Glomerular visceral epithelial cell (primary cell): ENCODE results near the gene RAP2B.

ENCODE experiments used
- DNase-seq: peaks from one replicate; pipeline ENCODE4 v3.0.0-alpha.2; 2016; ENCODE audit errors: extremely low spot score

Gene RAP2B

GRCh38 chr3:153160451-153161137 is 1.4 kb upstream of the RAP2B start:
- DNase-seq = peak; percentile 85

DNA sequence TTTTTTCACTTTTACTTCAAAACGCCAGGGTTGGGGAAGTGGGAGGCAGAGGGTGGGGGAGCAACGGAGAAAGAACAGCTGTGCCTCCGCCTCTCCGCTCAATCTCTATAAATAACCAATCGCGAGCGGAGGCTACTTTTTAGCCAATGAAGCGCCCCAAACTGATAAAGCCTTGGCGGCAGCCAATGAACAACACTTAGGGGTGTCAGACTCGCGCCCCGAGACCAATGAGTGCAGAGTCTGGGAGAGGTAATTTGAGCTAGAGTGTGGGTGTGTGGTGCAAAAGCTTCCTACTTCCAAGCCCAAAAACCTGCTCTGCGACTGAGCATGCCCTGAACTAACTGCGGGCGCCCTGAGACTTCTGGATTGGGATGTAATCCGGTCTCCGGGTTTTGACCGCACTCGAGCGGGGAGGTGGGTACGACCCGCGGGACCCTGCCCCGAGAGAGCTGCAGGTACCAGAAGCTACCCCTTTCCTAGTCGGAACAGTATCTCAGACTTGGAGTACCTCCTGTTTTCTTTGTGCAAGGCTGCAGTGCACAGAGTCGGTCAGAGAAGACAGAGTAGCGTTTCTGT is 800 bp upstream of the RAP2B start:
- peak; percentile 99 for DNase-seq

DNA sequence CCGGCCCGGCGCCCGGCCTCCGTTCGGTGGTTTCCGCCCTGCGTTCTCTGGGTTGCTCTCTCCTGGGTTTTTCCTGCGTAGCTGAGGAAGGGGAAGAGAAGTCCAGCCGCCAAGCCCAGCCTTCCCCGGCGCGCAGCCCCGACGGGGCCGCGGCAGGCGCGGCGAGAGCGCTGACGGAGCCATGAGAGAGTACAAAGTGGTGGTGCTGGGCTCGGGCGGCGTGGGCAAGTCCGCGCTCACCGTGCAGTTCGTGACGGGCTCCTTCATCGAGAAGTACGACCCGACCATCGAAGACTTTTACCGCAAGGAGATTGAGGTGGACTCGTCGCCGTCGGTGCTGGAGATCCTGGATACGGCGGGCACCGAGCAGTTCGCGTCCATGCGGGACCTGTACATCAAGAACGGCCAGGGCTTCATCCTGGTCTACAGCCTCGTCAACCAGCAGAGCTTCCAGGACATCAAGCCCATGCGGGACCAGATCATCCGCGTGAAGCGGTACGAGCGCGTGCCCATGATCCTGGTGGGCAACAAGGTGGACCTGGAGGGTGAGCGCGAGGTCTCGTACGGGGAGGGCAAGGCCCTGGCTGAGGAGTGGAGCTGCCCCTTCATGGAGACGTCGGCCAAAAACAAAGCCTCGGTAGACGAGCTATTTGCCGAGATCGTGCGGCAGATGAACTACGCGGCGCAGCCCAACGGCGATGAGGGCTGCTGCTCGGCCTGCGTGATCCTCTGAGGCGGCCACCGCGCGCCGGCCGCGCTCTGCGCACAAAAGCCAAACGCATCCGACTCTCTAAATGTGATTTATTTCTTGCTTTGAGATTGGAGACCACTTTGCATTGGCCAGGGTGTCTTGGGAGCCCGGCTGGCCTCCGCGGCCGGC is 727 bp downstream of the RAP2B start:
- peak; percentile 35 for DNase-seq

DNA sequence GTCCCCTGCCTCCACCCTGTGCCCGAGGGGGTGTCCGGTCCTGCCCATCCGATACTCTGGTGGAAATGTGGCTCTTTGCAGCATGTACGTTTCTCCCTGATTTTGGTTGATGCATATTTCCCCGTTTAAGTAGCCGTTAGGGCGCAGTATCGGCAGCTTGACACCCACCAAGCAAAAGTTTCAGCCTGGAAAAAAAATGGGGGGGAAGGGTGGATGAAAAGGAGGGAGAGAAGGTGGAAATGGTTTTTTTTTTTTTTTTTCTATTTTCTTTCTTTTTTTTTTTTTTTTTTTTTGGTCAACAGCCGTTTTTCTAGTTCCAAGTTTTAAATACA is 1.3 kb downstream of the RAP2B start:
- peak; percentile 31 for DNase-seq

GRCh38 chr3:153163756-153164550 is 1.9 kb downstream of the RAP2B start:
- no peak for DNase-seq

DNA sequence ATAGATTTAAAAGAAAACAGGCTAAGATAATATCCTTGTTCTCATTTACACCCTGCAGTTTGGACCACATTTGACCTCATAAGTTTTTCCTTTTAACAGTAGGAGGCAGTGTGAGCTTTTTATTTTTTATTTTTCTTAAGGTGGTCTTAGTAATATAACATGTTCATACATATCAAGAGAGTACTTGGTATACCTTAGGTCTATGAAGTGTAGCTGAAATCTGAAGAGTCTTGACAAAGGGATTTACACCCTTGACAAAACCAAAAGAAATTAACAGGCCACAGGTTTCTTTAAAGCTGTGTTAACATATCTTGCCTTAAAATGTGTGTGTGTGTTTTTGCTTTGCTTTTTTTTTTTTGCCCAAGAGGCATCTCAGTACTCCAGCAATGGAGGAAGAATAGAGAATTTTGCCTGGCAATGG is 3.2 kb downstream of the RAP2B start:
- DNase-seq = no peak

DNA sequence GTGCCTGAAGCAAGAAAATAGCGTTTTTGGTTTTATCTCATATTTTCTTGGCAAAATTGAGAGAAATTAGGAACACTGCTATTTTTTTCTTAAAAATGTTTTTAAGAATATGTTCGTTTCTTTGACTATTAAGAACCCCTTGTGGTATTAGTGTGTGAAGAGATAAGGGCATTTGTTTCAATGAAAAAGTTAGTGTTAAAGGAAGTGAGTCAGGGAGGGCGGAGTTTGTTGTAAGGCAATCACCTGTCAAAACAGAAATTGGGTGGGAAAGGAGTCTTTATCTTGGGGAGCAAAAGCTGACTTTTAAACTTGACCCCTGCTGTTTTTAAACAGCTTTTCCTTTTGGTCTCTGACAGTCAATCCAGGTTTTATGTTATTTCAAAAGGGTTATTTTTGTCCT is 4.2 kb downstream of the RAP2B start:
- no peak for DNase-seq

DNA sequence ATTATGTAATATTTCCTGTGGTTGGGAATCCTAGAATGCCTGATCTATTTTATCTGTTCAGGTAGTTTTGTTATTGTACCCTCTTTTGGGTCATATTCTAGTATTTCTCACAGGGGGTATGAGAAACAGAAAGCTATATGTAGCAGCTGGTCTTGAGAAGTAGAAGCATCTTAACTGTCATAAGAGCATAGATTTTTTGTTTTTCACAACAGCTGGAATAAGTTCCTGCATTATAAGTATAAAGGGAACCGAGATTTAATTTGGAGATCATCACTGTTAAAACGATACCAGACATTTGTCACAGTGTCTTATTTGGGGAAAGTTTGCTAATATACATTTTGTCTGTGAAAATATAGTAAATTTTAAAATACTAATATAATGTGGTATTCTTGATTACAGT is 4.8 kb downstream of the RAP2B start:
- no peak for DNase-seq

DNA sequence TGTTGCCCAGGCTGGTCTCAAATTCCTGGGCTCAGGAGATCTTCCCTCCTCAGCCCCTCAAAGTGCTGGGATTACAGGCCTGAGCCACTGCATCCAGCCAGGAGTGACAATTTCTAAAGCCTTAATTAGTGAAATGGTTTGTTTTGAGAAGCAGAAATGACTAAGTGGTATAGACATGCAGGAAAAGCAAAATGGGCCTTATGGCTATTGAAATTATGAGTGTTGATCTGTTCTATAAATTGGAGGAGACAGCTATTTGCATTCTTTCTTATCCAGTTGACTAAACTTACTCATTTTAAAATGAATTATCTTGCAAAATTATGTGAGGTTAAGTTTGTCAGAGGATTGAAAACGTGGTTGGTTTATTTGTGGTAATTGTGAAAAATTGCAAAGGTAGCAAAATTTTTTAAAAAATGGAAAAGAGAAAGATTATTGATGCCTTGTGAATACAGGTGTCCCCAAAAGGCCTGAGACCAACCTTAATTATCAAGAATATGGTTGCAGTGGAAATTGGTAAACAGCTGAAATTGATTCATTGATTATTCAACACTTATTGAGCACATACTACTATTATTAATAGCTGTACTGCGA is 7.9 kb downstream of the RAP2B start:
- no peak for DNase-seq

- no peak for DNase-seq
Measured at GRCh38 chr3:153171256-153171655, 9.2 kb downstream of the RAP2B start.

GRCh38 chr3:153171918-153172317 is 9.9 kb downstream of the RAP2B start:
- no peak for DNase-seq

DNA sequence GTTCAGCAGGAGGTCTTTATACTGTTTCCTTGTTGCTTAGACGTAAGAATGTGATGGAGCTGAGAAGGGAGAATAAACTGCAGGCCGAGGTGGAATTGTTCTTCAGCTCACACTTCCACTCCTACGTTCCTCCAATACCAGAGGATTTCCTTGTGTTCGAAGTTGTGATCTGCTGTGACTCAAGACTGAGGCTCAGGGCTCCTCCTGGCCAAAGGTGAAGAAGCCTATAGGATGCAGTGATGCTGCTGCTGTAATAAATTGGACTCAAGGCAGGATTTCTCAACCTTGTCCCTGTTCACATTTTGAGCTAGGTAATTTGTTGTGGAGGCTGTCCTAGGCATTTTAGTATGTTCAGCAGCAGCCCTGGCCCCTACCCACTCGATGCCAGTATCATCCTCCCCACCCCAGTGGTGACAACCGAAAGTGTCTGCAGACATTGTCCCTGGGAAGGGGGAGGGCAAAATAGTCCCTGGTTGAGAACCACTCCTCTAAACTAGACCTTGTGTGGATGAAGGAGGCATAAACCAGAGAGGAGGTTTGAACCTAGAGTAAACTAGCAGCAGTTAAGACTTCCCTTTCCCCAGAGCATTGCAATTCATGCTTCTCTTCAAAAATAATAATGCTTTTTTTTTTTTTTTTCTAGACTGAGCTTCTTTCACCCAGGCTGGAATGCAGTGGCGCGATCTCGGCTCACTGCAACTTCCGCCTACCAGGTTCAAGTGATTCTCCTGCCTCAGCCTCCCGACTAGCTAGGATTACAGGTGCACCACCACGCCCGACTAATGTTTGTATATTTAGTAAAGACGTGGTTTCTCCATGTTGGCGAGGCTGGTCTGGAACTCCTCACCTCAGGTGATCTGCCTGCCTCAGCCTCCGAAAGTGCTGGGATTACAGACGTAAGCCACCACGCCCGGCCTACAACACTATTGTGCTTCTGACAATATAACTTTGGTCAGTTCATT is 11.1 kb downstream of the RAP2B start:
- no peak for DNase-seq

- no peak for DNase-seq
Measured at GRCh38 chr3:153173758-153174516, 11.9 kb downstream of the RAP2B start.

- DNase-seq = no peak
Measured at GRCh38 chr3:153176197-153176596, 14.2 kb downstream of the RAP2B start.

GRCh38 chr3:153180860-153181372 is 18.9 kb downstream of the RAP2B start:
- DNase-seq = no peak

GRCh38 chr3:153182501-153183293 is 20.7 kb downstream of the RAP2B start:
- DNase-seq = no peak

- no peak for DNase-seq
Measured at GRCh38 chr3:153190923-153191322, 28.9 kb downstream of the RAP2B start.

DNA sequence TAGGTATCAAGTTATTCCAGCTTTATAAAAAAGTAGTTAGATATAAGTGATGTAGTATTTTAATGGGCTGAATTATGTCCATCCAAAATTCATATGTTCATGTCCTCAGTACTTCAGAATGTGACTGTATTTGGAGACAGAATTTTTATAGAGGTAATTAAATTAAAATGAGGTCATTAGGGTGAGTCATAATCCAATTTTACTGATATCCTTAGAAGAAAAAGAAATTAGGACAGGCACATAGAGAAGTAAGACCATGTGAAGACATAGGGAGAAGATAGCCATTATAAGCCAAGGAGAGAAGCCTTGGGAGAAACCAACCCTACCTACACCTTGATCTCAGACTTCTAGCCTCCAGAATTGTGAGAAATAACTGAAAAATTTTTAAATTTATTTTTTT is 30.3 kb downstream of the RAP2B start:
- no peak for DNase-seq
